HG02759 (cell line): ENCODE data around the gene ARHGAP44.
A peak's percentile ranks its signal among the peaks of the same experiment; 100 is the strongest.
"Not testable (repeated sequence)": the region's sequence is repeated elsewhere in the genome, so short reads cannot be mapped to it uniquely, and the experiment has no call there.

Experiments
- ATAC-seq: cut with Tn5 transposase; IDR thresholded peaks from one replicate; pipeline ENCODE4 v1.9.1; 2021; ENCODE audit warnings: mild to moderate bottlenecking, moderate library complexity; ENCODE audit not compliant: unreplicated experiment

Gene ARHGAP44

DNA sequence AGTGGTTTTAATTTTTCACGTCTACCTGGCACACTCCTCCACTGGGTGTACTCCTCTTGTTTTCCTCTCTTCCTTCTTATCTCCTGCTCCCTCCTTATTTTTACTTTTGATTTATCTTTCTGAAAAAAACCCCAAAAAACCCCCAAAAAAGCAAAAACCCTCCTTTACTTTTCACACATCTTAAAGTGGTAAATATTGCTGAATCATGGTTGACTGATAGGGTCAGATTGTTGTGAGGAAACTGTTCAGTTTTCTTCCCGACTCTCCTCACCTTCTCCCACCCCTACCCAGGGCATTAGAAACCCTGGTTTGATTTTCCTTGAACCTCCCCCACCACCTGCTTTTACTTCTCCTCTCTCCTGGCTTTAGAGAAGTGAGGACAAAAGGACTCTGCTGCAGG, 25.4 kb downstream of the ARHGAP44 start:
- ATAC-seq, result no peak

DNA sequence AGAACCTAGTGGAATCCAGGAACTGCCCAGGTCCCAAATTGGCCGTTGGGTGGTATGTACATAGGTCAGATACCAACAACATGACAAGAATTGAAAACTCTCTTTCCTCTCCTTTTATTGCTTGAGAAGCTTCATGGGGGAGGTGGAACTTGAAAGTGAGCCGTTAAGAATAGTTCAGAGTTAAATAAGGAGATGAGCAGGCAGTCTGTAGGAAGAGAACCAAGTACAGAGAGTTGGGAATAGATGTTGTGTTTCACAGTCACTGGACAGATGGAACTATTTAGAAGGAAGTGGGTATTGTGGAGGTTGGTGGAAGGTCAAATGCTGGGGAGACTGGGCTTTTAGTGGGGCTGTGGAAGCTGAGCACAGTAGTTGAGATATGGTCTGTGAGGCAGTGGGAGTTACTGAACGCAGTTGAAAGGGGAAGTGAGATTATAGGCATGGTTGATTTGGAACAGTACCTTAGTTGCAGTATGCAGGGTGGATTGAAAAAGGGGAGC, 26.4 kb downstream of the ARHGAP44 start:
- ATAC-seq, result peak; percentile 100

DNA sequence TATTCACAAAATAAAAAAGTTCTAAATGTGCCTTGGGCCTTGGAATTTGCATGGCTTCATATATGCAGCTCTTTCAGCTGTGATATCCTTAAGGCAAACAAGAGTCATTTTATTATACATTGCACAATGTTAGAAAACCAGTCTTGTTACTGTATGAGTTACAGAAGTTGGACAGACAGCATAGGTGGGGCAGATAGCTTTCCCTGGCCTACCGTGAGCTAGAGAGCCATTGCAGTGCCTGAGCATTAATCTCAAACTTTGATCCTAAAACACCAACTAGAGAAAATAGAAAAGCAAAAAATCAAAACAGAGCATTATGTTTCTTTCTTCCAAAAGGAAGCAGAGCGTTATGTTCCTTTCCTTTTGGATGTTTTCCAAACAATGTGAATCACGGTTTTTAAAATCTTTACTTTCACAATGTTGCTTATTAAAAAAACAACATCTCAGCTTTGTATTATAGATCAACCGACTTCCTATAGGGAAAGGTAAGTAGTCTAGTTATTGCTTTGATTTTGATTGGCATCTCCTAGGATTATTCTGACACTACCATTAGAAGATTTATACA, 32.2 kb downstream of the ARHGAP44 start:
- ATAC-seq, result no peak

DNA sequence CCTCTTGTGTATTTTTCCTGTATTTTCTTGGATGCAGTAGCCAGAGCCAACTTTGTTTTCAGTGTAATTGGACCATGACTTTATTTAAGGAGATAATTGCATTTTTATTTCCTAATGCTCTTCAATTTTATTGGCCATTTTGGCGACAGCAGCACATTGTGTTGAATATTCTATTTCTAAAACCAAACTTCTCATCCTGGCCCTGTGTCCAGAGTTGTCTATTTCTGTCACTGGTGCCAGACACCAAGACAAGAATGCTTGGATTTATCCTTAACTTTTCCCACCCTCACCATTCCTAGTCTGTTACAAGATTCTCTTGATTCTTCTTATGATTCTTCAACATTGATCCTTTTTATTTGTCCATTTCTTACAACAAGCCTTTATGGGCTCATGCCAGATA, 37.1 kb downstream of the ARHGAP44 start:
- no peak for ATAC-seq

DNA sequence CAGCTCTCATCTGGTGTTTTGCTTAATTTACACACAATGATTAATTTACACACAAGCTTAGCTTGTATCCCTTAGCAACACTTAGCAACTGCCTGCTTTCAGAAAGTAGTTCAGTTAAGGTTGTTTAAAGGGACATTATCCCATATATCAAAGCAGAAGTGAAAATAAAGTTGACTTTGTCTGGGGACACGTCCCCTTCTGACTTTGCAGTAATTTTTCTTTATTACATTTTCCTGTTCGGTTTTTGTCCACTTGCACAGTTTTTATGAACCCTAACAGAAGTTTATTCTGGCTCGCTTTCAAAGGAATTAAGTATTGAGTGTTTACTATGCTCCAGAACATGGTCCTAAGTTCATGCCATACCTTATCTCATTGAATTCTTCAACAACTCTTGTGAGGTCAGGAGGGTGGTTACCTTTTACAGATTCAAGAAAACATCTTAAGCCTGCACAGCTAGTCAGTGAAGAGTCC, 41.5 kb downstream of the ARHGAP44 start:
- no peak for ATAC-seq

DNA sequence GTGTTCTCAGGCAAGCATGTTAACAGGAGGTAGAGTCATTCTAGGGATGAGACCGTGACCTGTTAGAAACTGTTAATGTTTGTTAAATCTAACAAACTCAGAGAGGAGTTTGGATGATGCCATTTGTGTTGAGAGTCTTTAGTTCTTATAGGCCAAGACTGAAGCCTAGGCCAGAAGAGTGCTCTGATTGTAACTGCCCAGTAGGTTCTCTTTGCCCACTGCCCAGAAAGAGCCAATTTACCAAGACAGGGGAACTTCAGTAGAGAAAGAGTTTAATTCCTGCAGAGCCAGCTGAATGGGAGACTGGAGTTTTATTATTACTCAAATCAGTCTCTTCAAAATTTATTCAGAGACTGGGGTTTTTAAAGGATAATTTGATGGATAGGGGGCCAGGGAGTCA, 42.5 kb downstream of the ARHGAP44 start:
- no peak for ATAC-seq

DNA sequence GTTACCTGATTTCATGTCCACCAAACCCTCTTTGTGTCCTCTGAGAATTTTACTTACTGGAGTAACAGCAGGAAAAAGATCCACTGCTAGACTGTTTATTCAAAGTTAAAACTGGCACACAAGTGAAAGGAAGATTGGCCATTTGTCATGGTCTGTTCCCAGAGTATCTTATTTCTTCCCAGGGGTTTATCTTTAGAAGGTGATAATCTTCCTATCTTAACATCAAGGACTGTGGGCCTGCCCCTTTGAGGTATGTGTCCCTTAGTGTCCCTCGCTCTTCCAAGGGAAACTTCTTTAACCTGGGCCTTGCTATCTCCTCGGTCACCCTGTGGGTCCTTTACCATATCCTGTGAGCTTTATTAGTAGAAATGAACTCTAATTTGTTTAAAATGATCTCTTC, 49.7 kb downstream of the ARHGAP44 start:
- no peak for ATAC-seq

DNA sequence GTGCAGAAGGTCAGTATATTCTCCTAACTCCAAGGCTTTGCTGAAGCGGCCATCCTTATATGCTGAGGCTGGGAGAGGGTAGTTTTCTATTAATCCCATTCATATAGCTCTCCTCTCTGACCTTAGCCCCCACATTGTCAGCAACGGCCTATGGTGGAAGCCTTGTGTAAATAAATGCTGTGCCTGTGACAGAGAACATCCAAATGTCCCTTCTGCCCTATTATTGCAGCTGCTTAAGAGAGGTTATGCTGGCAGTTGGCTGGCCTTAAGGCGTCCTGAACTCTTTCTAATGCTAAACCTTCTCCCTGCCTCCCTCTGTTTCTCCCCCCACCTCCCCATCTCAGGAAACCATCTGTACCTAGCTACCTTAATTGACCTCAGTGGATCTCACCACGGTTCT, 53.6 kb downstream of the ARHGAP44 start:
- no peak for ATAC-seq

DNA sequence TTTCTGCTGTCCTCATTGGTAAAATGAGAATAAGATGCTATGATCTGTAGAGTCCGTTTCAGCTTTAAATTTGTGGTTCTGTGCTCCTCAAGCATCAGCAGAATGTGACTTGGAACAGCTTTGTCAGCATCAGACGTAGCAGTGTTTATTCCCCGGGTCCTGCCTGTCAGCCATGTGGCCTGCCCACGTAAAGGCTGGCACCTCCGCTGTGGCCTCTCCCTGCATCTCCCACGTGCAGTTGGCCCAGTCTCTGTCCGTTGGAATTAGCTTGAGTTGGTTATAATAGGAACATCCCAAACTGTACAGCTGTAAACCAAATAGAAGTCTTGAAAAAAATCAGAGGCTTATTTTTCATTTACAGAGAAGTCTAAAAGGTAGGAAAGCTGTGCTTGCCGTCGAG, 61.7 kb downstream of the ARHGAP44 start:
- ATAC-seq, result no peak

DNA sequence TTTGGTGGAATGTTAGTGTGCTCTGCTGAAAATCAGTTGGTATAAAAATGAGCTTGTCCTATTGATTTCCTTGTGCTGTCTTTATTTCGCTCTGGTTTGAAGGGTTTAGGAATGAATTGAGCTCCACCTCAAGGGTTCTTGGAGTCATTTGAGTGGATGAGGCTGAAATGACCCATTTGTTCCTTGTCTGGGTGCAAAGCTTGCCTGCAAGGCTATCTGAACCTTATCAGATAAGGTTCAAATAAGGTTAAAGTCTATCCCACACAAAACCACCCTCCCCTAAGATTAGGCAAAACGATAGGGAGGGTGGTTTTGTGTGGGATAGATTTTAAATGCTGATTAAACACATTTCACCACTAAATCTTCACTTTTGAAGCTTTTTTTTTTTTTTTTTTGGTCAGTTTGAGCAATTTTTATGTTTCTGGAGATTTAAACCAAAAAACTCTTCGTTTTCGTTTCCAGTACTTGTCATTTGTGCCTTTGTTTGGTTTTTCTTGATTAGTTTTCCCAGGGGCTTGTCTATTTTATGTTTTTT, 62.7 kb downstream of the ARHGAP44 start:
- no peak for ATAC-seq

DNA sequence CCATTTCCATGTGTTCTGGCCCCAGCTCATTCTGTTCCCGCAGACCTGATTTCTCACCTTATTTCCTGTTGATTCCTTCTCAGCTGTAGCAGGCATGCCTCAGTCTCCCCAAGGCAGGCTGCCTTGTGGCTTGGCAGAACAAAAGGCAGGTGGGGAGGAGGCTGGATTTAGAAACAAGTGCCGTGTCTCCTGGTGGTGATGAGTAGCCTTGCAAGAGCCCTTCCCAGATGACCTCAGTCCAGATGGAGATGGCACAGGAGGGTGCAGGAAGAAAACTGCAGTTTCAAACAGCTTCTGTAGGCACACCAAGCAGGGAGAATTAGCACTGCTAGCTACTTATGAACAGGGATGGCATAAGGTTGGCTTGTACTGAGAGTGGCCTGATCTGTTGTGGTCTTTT, 64.6 kb downstream of the ARHGAP44 start:
- no peak for ATAC-seq

DNA sequence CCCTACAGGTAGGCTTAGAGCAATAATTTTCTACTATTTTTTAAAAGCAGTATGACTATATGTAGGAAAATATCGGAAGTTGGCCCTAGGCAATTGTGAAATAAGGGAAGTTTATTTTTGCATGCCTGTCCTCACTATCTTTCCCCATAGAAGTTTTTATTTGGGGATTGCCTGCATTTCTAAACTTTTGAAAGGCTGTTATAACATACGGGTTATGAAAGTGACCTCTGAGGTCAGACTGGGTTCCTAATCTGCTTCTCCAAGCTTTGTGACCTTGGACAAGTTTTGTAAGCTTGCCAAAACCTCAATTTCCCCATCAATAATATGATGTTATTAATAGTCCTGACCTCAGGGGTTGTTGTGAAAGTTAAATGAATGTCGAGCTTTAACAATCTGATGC, 67.1 kb downstream of the ARHGAP44 start:
- no peak for ATAC-seq

DNA sequence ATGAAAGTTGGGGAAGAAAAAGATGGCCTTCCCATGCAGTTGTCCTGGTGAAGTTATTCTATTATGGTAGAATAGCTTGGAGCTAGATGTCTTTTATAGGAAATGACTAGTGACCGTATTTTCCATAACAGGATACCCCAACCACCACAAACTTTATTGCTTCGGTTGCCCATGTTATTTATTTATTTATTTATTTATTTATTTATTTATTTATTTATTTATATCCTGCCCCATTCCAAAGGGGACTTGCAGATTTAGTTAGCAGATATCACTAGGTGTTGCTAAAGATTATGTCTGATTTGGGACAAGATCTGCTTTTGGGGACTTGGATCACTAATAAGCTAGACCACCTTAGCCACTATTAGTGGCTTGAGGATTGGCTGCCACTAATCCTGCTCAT, 68.3 kb downstream of the ARHGAP44 start:
- ATAC-seq, result no peak

DNA sequence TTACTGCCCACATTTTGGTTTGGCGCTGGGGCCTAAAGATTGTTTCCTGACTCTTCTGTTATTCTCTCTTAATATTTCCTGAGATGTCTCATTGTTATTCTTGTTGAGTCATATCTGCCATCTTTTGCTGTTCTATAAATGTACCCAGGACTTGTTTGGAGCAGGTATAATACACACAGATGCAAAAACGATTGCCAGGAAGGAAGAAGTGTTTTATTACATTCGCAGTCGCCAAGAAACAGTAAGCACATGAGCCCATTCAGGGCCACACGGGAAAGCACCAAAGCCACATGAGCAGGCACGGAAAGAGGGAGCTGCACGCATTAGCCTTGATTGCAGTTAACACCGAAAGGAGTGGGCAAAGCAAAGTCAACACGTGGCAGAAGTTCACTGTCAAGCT, 70.2 kb downstream of the ARHGAP44 start:
- ATAC-seq, result peak; percentile 65

DNA sequence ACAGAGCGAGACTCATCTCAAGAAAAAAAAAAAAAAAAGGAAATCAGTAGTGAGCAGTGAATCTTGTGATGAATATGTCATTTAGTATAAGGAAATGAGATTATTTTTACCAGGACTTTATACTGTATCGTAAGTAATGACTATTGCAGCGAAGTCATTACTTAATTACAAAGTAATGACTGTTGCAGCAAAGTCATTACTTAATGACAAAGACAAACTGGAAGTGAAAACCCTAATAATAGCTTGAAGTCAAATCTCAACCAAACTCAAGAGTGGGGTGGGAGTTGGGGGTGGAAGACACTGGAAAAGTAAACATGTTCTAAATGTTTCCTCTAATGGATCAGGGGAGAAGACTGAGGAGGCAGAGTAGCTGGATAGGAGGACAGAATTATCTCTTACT, 76.5 kb downstream of the ARHGAP44 start:
- ATAC-seq, result no peak

DNA sequence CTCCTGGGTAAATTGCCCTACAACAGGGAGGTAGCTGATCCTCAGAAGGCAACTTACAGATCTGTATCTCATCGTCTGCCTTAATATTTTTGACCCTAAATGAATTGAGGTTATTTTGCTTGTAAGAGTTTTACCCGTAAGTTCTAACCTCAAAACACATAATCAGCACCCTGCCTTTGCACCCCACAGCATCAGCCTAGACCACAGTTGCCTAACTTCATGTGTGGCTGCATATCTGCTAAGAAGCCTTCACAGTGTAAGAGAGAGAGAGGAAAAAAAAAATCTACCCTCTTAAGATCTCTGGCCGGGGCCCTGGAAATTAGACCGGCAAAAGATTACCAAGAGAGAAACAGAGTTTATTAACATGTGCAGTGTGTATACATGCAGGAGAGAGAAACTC, 76.9 kb downstream of the ARHGAP44 start:
- ATAC-seq, result no peak

DNA sequence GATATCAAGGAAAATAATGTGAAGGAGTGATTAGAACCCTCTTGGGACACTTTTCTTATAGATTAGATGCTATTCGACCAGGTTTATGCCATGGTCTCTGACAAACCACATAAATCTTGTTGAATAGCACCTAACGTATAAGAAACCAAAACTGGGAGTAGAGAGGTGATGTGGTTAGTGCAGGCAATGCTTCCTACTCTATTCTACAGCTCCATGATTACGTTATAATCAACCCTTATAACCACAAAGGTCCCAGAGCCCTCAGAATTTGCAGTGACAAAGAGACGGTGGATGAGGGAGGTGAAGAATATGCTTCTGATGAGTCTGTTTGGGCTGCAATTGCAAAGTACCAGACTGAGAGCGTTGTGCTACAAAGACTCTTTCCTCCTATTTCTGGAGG, 78.4 kb downstream of the ARHGAP44 start:
- no peak for ATAC-seq

DNA sequence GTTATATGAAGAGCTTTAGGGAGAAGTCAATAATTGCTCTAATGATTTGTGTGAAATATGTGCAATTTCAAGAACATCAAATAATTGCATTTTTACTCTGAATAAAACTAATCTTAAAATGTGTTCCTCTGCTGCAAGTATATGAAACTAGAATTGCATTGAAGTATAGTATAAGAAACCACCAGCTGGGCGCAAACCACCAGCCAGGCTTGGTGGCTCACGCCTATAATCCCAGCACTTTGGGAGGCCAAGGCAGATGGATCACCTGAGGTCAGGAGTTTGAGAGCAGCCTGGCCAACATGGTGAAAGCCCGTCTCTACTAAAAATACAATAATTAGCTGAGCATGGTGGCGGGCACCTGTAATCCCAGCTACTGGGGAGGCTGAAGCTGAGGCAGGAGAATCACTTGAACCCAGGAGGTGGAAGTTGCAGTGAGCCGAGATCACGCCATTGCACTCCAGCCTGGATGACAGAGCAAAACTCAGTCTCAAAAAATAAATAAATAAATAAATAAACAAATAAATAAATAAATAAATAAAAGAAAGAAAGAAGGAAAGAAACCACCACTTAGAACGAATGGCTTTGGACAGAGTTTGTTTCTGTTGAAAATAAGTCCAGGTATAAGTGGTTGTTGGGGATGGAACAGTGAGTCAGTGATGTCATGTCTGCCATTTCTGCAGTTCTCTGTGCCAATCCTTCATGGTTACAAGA, 84.3 kb downstream of the ARHGAP44 start:
- not testable (repeated sequence) for ATAC-seq

DNA sequence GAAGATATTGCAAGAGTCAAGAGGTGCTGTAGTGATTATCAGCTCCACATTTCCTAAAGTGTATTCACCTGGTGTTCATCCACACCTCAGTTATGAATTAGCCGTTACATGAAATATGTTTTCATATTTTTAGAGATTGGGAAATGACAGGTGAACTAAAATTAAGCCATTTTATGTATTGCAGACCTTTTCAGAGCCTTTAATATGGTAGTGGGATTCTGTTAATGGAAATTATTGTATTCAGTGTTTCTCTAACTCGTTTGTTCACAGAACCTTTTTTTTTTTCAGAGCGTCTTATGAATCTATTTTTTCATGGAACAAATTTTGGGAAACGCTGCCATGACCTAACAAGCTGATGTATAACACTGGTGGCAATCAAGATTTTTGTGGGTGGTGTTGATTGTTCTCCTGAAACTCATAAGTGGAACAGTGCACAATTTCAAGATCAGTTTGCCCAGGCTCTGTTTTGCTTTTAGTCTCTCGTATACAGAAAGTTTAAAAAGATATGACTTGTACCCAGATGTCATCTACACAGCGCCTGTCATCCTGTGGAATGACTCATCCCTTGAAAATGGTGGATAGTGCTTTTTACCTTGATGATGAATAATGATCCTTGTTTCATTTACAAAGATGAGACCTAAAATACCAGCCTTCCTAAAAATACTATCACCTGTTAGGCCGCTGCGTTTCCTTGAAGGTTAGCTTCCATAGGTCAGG, 88.8 kb downstream of the ARHGAP44 start:
- ATAC-seq, result no peak

DNA sequence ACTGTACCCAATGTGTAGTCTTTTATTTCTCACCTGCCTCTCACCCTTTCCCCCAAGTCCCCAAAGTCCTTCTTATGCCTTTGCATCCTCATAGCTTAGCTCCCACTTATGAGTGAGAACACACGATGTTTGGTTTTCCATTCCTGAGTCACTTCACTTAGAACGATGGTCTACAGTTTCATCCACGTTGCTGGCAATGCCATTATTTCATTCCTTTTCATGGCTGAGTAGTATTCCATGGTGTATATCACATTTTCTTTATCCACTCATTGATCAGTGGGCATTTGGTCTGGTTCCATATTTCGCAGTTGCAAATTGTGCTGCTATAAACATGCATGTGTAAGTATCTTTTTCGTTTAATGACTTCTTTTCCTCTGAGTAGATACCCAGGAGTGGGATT, 89.8 kb downstream of the ARHGAP44 start:
- not testable (repeated sequence) for ATAC-seq

DNA sequence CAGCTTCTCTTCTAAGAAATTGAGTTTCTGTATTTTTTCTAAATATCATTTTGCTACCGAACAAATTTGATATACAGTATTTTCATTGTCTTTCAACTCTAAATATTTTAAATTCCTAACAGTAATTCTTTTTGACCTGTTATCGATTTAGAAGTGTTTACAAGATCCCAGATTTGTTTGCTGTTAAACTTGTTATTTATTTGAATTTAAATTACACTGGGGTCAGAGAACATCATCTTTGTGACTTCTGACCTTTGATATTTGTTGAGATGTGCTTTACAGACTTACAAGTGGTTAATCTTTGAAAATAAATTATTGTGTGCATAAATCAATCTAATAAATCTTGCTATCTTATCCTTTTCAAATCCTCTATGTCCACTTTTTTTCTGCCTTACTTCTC, 94.2 kb downstream of the ARHGAP44 start:
- ATAC-seq, result no peak

DNA sequence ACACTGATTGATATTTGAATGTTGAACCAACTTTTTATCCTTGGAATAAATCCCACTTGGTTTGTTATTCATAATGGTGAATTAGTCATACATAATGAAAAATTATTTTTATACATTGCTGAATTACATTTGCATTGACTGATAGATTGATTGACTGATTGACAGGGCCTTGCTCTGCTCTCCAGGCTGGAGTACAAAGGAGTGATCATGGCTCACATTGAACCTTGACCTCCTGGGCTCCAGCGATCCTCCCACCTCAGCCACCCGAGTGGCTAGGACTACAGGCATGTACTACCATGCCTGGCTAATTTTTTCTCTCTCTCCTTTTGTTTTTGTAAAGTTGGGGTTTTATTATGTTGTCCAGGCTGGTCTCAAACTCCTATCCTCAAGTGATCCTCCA, 97.8 kb downstream of the ARHGAP44 start:
- no peak for ATAC-seq
